Suppressor macrophage (primary cell): ENCODE data around the gene GPR39.

Experiments used
- DNase-seq, 4 experiments: peaks; one replicate each; pipeline ENCODE4 v3.0.0-alpha.2; 2020 to 2022

GPR39 gene

GRCh38 chr2:132414081-132414480 is 2.5 kb upstream of the GPR39 start:
- DNase-seq = no peak

- peak in 2 of 4 experiments; percentile 3 to 12 for DNase-seq
These were observed 1.2 kb upstream of the GPR39 start for GRCh38 chr2:132415256-132415914.

- DNase-seq = peak in 3 of 4 experiments; percentile 26 to 36 (median 36)
These were observed 486 bp upstream of the GPR39 start for GRCh38 chr2:132415915-132416722.

GRCh38 chr2:132417430-132418035 is 928 bp downstream of the GPR39 start:
- DNase-seq = no peak

- no peak for DNase-seq
These were observed 2.6 kb downstream of the GPR39 start for GRCh38 chr2:132419235-132419634.

GRCh38 chr2:132419941-132420340 is 3.3 kb downstream of the GPR39 start:
- DNase-seq = no peak

- no peak for DNase-seq
These were observed 4.5 kb downstream of the GPR39 start for GRCh38 chr2:132420816-132421805.

- DNase-seq = no peak
These were observed 6.1 kb downstream of the GPR39 start for GRCh38 chr2:132422736-132423135.

GRCh38 chr2:132424526-132425121 is 8.0 kb downstream of the GPR39 start:
- no peak for DNase-seq

- DNase-seq = no peak
These were observed 9.4 kb downstream of the GPR39 start for GRCh38 chr2:132426033-132426432.

GRCh38 chr2:132426656-132427055 is 10.1 kb downstream of the GPR39 start:
- no peak for DNase-seq

- no peak for DNase-seq
These were observed 12.7 kb downstream of the GPR39 start for GRCh38 chr2:132429351-132429750.

GRCh38 chr2:132429941-132430573 is 13.5 kb downstream of the GPR39 start:
- no peak for DNase-seq

GRCh38 chr2:132430895-132431294 is 14.3 kb downstream of the GPR39 start:
- no peak for DNase-seq

- no peak for DNase-seq
These were observed 21.5 kb downstream of the GPR39 start for GRCh38 chr2:132437852-132438669.

- peak in 3 of 4 experiments; percentile 2 to 29 (median 12) for DNase-seq
These were observed 22.1 kb downstream of the GPR39 start for GRCh38 chr2:132438691-132439090.

GRCh38 chr2:132439703-132440398 is 23.2 kb downstream of the GPR39 start:
- DNase-seq = no peak

GRCh38 chr2:132441051-132441450 is 24.4 kb downstream of the GPR39 start:
- DNase-seq = no peak

- no peak for DNase-seq
These were observed 25.7 kb downstream of the GPR39 start for GRCh38 chr2:132442278-132442677.

- no peak for DNase-seq
These were observed 26.5 kb downstream of the GPR39 start for GRCh38 chr2:132443106-132443505.
